Measurements from ENCODE around the gene TP53BP1.

Gene TP53BP1

DNA sequence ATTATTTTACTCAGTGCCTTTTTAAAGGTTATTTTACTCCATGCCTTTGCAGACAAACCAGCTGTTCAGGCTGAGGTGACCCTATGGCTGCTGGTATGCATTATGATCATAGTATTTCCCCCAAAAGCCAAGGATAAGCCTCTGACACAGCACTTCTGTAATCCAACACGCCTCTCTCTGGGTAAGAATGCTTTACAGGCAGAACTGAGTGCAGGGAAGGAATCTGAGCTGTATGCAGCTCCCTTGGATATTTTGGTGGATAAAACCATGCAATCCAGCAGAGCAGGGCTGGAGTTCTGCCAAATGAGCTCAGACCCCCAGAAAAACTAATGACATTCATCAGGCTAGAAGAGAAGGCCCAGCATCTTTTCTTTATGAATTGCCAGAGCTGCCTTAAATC, 12.8 kb upstream of the TP53BP1 start:
- TF ChIP-seq EZH2 (optimal IDR thresholded peaks at IDR 0.05; ENCODE audit: low read depth, low read length) (no peak), EZH2phosphoT487 (IDR thresholded peaks at IDR 0.05; ENCODE audit: low read length) (no peak)
- TF ChIP-seq, protein P1, sequence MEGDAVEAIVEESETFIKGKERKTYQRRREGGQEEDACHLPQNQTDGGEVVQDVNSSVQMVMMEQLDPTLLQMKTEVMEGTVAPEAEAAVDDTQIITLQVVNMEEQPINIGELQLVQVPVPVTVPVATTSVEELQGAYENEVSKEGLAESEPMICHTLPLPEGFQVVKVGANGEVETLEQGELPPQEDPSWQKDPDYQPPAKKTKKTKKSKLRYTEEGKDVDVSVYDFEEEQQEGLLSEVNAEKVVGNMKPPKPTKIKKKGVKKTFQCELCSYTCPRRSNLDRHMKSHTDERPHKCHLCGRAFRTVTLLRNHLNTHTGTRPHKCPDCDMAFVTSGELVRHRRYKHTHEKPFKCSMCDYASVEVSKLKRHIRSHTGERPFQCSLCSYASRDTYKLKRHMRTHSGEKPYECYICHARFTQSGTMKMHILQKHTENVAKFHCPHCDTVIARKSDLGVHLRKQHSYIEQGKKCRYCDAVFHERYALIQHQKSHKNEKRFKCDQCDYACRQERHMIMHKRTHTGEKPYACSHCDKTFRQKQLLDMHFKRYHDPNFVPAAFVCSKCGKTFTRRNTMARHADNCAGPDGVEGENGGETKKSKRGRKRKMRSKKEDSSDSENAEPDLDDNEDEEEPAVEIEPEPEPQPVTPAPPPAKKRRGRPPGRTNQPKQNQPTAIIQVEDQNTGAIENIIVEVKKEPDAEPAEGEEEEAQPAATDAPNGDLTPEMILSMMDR (IDR thresholded peaks at IDR 0.05; ENCODE audit: low read length), result no peak
- no peak overlapping the region for H3K9ac ChIP-seq (ENCODE audit: low read length)
- no peaks in the 10 kb centered on the region for H3K27me3 ChIP-seq (replicated peaks; ENCODE audit: insufficient read depth, low read length)
- H3K9me3 ChIP-seq (replicated peaks; ENCODE audit: insufficient read depth, low read length), result no peaks in the 10 kb centered on the region
- no peaks in the 10 kb centered on the region for H3K79me2 ChIP-seq (ENCODE audit: low read length)
- no peak for DNase-seq
- no peak overlapping the region for H3K4me3 ChIP-seq (ENCODE audit: low read length)
- H3K9me2 ChIP-seq (replicated peaks; ENCODE audit: insufficient read depth, low read length), result no peaks in the 10 kb centered on the region
- H2AFZ ChIP-seq (ENCODE audit: low read length), result no peak overlapping the region
- no peak overlapping the region for H3K27ac ChIP-seq (ENCODE audit: low read length)
- no peaks in the 10 kb centered on the region for H3F3A ChIP-seq (ENCODE audit: insufficient read depth, low read length)
- no peak overlapping the region for H3K4me2 ChIP-seq (ENCODE audit: low read depth, low read length)
- H4K20me1 ChIP-seq (ENCODE audit: insufficient read depth, low read length), result no peaks in the 10 kb centered on the region
- no peaks in the 10 kb centered on the region; the same call in 1 of the 2 replicates for H3K4me1 ChIP-seq (ENCODE audit: low read length)
- H3K36me3 ChIP-seq (replicated peaks; ENCODE audit: insufficient read depth, low read length), result no peaks in the 10 kb centered on the region

DNA sequence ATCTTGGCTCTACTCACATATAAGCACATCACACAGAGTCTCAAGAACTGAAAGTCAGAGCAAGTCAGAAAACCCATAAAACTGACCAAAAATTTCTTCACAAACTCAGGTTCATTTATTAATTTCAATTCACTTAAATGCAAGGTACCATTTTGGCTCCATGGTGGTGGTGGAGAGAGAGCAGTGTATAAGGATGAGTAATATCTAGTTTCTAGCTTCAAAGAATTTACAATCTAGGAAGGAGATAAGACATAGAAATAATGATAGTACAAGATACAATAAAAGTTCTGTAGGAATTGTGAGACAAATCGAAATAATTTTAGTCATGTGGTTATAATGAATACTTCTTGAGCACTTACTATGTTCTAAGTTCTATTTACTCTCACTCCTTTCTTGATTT, 6.7 kb upstream of the TP53BP1 start:
- Histone ChIP-seq H3K9me3 (replicated peaks; ENCODE audit: insufficient read depth, low read length) (no peaks in the 10 kb centered on the region), H3K27ac (ENCODE audit: low read length) (no peak overlapping the region), H3F3A (ENCODE audit: insufficient read depth, low read length) (no peaks in the 10 kb centered on the region), H3K79me2 (ENCODE audit: low read length) (no peaks in the 10 kb centered on the region), H3K4me1 (ENCODE audit: low read length) (no peaks in the 10 kb centered on the region), H2AFZ (ENCODE audit: low read length) (no peak overlapping the region), H4K20me1 (ENCODE audit: insufficient read depth, low read length) (no peaks in the 10 kb centered on the region), H3K9ac (ENCODE audit: low read length) (no peak overlapping the region), H3K4me2 (ENCODE audit: low read depth, low read length) (no peak overlapping the region), H3K9me2 (replicated peaks; ENCODE audit: insufficient read depth, low read length) (no peaks in the 10 kb centered on the region; the same call in 1 of the 2 replicates), H3K27me3 (replicated peaks; ENCODE audit: insufficient read depth, low read length) (no peaks in the 10 kb centered on the region), H3K4me3 (ENCODE audit: low read length) (no peak overlapping the region), H3K36me3 (replicated peaks; ENCODE audit: insufficient read depth, low read length) (no peaks in the 10 kb centered on the region)
- TF ChIP-seq, protein P1 (IDR thresholded peaks at IDR 0.05; ENCODE audit: low read length), result no peak
- TF ChIP-seq EZH2phosphoT487 (IDR thresholded peaks at IDR 0.05; ENCODE audit: low read length), result no peak
- no peak for TF ChIP-seq EZH2 (optimal IDR thresholded peaks at IDR 0.05; ENCODE audit: low read depth, low read length)
- DNase-seq, result no peak

DNA sequence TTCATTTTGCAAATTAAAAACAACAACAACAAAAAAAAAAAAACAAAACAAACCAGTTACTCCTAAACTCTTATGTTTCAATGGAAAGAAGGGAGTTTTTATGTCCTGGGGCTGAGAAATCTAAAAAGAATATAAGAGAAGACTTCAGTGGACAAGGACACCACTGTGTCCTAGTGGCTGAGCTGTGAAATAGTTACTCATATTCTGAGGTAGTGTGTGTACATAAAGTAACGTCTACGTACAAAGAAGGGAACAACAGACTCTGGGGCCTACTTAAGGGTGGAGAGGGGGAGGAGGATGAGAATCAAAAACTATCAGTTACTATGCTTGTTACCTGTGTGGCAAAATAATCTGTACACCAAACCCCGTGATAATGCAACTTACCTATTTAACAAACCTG, 6.0 kb upstream of the TP53BP1 start:
- H3K9ac ChIP-seq (ENCODE audit: low read length), result no peak overlapping the region
- H3K4me1 ChIP-seq (ENCODE audit: low read length), result no peaks in the 10 kb centered on the region
- no peaks in the 10 kb centered on the region; the same call in 1 of the 2 replicates for H3K9me2 ChIP-seq (replicated peaks; ENCODE audit: insufficient read depth, low read length)
- no peak overlapping the region for H2AFZ ChIP-seq (ENCODE audit: low read length)
- no peaks in the 10 kb centered on the region for H4K20me1 ChIP-seq (ENCODE audit: insufficient read depth, low read length)
- no peaks in the 10 kb centered on the region for H3K9me3 ChIP-seq (replicated peaks; ENCODE audit: insufficient read depth, low read length)
- H3K36me3 ChIP-seq (replicated peaks; ENCODE audit: insufficient read depth, low read length), result no peaks in the 10 kb centered on the region
- no peak overlapping the region for H3K4me2 ChIP-seq (ENCODE audit: low read depth, low read length)
- no peak for TF ChIP-seq EZH2 (optimal IDR thresholded peaks at IDR 0.05; ENCODE audit: low read depth, low read length)
- no peak for TF ChIP-seq EZH2phosphoT487 (IDR thresholded peaks at IDR 0.05; ENCODE audit: low read length)
- TF ChIP-seq, protein P1 (IDR thresholded peaks at IDR 0.05; ENCODE audit: low read length), result no peak
- H3K4me3 ChIP-seq (ENCODE audit: low read length), result no peak overlapping the region
- H3F3A ChIP-seq (ENCODE audit: insufficient read depth, low read length), result no peaks in the 10 kb centered on the region
- H3K27ac ChIP-seq (ENCODE audit: low read length), result no peak overlapping the region
- no peaks in the 10 kb centered on the region for H3K79me2 ChIP-seq (ENCODE audit: low read length)
- DNase-seq, result no peak
- H3K27me3 ChIP-seq (replicated peaks; ENCODE audit: insufficient read depth, low read length), result no peaks in the 10 kb centered on the region
